IPS-18a (cell line): ENCODE results near the gene TMBIM1.

Experiments
- H3K27ac ChIP-seq: one replicate; pipeline ENCODE4 v1.5.1; 2013; ENCODE audit warnings: low read length
- H3K27me3 ChIP-seq: one replicate; pipeline ENCODE4 v1.6.1; 2013; ENCODE audit warnings: mild to moderate bottlenecking, low read length; ENCODE audit not compliant: control insufficient read depth, insufficient read depth
- H3K36me3 ChIP-seq: one replicate; pipeline ENCODE4 v1.6.1; 2013; ENCODE audit warnings: low read depth, low read length; ENCODE audit not compliant: control insufficient read depth
- H3K4me1 ChIP-seq: one replicate; pipeline ENCODE4 v1.6.1; 2013; ENCODE audit warnings: low read depth, low read length; ENCODE audit not compliant: control insufficient read depth
- H3K4me3 ChIP-seq: one replicate; pipeline ENCODE4 v1.5.1; 2013; ENCODE audit warnings: low read length
- H3K9ac ChIP-seq: one replicate; pipeline ENCODE4 v1.6.1; 2013; ENCODE audit warnings: mild to moderate bottlenecking, low read length, moderate library complexity
- H3K9me3 ChIP-seq: one replicate; pipeline ENCODE4 v1.6.1; 2013; ENCODE audit warnings: low read depth, low read length; ENCODE audit not compliant: control insufficient read depth

Gene TMBIM1

DNA sequence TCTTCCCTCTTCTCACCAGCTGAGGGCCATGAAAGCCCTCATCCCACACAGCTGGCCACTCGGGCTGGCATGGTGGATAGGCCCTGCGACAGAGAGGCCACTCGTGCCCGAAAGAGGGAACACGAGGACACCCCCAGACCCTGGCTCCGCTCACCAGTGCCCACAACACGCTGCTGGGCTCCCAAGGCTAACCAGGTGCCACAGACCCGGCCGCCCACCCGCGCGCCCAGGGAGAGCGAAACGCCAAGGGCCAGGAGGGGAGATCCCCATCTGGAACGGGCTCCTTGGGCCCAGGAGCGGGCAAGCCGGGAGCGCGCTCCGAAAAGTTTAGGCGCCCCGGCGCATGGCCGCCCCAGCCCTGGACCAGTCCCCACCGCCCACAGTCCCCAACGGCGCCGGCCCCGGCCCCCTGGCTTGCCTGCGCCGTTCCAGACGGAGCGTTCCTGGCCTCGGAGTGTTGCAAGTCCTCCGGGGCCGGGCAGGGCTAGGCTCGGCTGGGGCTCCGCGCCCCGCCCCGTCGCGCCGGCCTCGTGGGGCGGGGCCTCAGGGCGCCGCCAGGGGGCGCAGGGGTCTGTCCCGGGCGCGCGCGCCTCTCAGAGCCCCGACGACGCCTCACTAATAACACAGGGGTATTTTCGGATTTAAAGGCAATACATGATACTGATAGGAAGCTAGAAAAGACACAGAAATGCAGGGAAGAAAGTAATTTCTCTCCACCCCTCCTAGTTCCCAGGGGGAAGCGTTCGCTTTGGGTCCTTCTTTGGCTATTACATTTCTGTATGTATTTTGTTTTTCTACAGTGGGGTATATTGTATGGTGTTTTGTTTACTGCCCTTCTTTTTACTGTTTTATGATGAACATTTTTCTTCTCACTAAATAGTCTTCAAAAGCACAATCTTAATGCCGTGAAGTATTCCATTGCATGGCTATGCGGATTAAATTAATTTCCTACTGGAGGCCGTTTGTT lies at the start of gene TMBIM1:
TMBIM1 (minus strand) TSS at position 456 of the 967 bp plus-strand sequence. CDS start 10,362 bp downstream, outside the sequence.
- Histone ChIP-seq H3K9ac (peak within 1 kb of the TSS; percentile 31), H3K27me3 (peaks cover 7% of the 10 kb centered on the region), H3K9me3 (no peaks in the 10 kb centered on the region), H3K4me1 (peaks cover 16% of the 10 kb centered on the region), H3K36me3 (no peaks in the 10 kb centered on the region), H3K27ac (no peak within 1 kb of the TSS), H3K4me3 (peak within 1 kb of the TSS; percentile 65)

DNA sequence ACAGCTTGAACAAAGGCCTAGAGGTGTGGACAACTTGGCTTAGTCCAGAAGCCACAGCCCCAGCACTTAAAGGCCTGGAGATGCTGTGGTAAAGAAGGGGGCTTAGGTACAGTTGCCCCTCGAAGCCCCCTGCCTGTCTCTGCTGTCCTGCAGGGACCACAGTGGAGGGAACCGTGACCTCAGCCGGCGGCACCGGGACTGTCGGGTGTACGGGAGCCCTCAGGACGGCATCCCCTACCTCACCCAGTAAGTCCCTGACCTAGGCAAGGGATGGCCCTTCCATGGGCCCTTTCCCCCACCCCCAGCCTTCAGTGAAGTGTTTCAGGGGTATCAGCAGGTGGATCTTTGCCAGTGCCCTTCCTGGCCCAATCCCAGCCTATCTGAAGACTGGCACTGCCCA lies 49.1 kb upstream of the TMBIM1 start:
- Histone ChIP-seq H3K4me3 (no peak overlapping the region), H3K9me3 (no peaks in the 10 kb centered on the region), H3K36me3 (no peaks in the 10 kb centered on the region), H3K4me1 (no peaks in the 10 kb centered on the region), H3K9ac (no peak overlapping the region), H3K27me3 (no peaks in the 10 kb centered on the region), H3K27ac (no peak overlapping the region)

DNA sequence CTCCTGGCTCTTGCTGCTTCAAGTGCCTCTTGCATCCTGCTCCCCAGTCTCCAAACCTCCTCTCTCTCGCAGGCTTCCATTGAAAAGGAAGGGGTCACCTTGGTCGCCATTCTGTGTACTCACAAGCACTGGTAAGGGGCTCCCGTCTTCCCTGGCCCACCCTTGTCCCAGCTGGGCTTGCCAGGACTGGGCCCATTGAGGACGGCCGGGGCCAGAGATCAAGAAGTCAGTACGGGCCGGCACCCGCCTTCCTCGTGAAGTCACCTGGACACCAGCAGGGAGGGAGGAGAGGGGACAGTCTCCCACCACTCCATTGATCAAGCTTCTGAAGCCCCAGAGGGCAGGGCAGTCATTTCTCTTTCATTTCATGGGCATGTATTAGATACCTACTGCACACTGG lies 48.4 kb upstream of the TMBIM1 start:
- Histone ChIP-seq H3K9ac (no peak overlapping the region), H3K36me3 (no peaks in the 10 kb centered on the region), H3K4me3 (no peak overlapping the region), H3K9me3 (no peaks in the 10 kb centered on the region), H3K4me1 (no peaks in the 10 kb centered on the region), H3K27ac (no peak overlapping the region), H3K27me3 (no peaks in the 10 kb centered on the region)

- Histone ChIP-seq H3K4me1 (no peaks in the 10 kb centered on the region), H3K36me3 (no peaks in the 10 kb centered on the region), H3K4me3 (no peak overlapping the region), H3K27ac (no peak overlapping the region), H3K9me3 (no peaks in the 10 kb centered on the region), H3K9ac (no peak overlapping the region), H3K27me3 (no peaks in the 10 kb centered on the region)
Observed at GRCh38 chr2:218334531-218334930, 42.2 kb upstream of the TMBIM1 start.

GRCh38 chr2:218332920-218333645 lies 40.8 kb upstream of the TMBIM1 start:
- H3K27ac ChIP-seq: no peak overlapping the region
- no peaks in the 10 kb centered on the region for H3K27me3 ChIP-seq
- H3K9ac ChIP-seq: no peak overlapping the region
- H3K36me3 ChIP-seq: no peaks in the 10 kb centered on the region
- H3K4me3 ChIP-seq: no peak overlapping the region
- H3K4me1 ChIP-seq: no peaks in the 10 kb centered on the region
- no peaks in the 10 kb centered on the region for H3K9me3 ChIP-seq

DNA sequence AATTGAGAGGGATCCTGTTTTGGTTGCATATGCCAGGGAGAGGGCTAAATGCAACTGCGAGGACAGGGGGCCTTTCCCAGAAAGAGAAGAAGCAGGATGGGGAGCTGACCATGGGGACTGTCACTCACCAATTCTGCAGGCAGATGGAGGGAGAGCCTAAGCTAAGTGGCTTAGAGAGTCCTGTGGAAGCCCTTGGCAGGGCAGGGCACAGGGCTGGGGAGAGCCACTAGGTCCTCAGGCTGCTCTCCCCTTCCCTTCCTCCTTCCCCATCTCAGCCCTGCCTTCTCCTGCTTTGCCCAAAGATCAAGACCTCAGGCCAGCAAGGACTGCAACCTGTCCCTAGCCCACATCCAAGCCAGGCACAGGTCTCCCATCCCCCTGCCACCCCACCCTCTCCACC lies 40.0 kb upstream of the TMBIM1 start:
- H3K27ac ChIP-seq: no peak overlapping the region
- no peaks in the 10 kb centered on the region for H3K9me3 ChIP-seq
- H3K4me1 ChIP-seq: no peaks in the 10 kb centered on the region
- H3K36me3 ChIP-seq: no peaks in the 10 kb centered on the region
- H3K9ac ChIP-seq: no peak overlapping the region
- H3K4me3 ChIP-seq: no peak overlapping the region
- H3K27me3 ChIP-seq: no peaks in the 10 kb centered on the region

GRCh38 chr2:218331745-218332144 lies 39.4 kb upstream of the TMBIM1 start:
- peaks cover 2% of the 10 kb centered on the region for H3K4me1 ChIP-seq
- H3K9ac ChIP-seq: no peak overlapping the region
- no peaks in the 10 kb centered on the region for H3K27me3 ChIP-seq
- H3K36me3 ChIP-seq: no peaks in the 10 kb centered on the region
- H3K4me3 ChIP-seq: no peak overlapping the region
- H3K27ac ChIP-seq: no peak overlapping the region
- H3K9me3 ChIP-seq: no peaks in the 10 kb centered on the region

- Histone ChIP-seq H3K9ac (no peak overlapping the region), H3K4me3 (no peak overlapping the region), H3K27ac (no peak overlapping the region), H3K4me1 (peaks cover 13% of the 10 kb centered on the region), H3K9me3 (no peaks in the 10 kb centered on the region), H3K36me3 (no peaks in the 10 kb centered on the region), H3K27me3 (no peaks in the 10 kb centered on the region)
Observed at GRCh38 chr2:218329826-218330593, 37.7 kb upstream of the TMBIM1 start.

DNA sequence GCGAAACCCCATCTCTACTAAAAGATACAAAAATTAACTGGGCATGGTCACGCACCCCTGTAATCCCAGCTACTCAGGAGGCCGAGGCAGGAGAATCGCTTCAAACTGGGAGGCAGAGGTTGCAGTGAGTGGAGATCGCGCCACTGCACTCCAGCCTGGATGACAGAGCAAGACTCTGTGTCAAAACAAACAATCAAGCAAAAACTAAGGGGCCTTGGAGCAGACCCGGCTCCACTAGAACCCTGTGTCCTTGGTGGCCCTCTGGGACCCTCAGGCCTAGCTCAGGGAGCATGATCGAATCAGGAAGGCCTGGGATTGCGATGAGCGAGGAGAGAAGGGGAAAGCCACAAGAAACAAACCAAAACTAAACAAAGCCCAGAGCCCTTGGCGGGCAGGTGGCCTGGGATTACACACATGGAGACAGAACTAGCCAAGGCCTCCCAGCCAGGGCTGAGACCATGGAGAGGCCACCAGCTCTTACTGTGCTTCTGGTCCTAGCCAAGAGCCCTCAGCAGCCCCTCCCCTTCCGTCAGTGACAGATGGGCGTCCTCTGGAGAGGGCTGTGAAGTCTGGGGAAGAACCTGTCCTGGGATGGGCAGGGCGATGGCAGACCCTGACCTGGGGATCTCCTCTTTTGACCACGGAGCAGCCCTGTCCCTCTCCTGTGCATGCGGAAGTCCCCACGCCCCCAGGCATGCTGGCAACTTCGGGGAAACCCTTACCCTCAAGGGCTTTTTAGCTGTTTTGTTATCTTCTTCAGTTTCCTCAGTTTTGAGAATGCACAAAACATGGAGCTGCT lies 36.9 kb upstream of the TMBIM1 start:
- peaks cover 17% of the 10 kb centered on the region for H3K4me1 ChIP-seq
- no peak overlapping the region for H3K27ac ChIP-seq
- no peaks in the 10 kb centered on the region for H3K9me3 ChIP-seq
- no peak overlapping the region for H3K9ac ChIP-seq
- H3K27me3 ChIP-seq: no peaks in the 10 kb centered on the region
- no peaks in the 10 kb centered on the region for H3K36me3 ChIP-seq
- H3K4me3 ChIP-seq: no peak overlapping the region

GRCh38 chr2:218328294-218328693 lies 36.0 kb upstream of the TMBIM1 start:
- Histone ChIP-seq H3K4me3 (no peak overlapping the region), H3K36me3 (no peaks in the 10 kb centered on the region), H3K9ac (no peak overlapping the region), H3K9me3 (no peaks in the 10 kb centered on the region), H3K27me3 (no peaks in the 10 kb centered on the region), H3K27ac (no peak overlapping the region), H3K4me1 (peaks cover 21% of the 10 kb centered on the region)
